Measurements from ENCODE around the gene CD302. TPM values are rescaled to one million over a fixed set of nuclear protein-coding genes. Genes with fewer than 3 reads are reported as not detected.

Gene CD302
- polyA plus RNA-seq, 1 donor from 2014 or later = not detected

GRCh38 chr2:159759577-159759976 is 38.4 kb downstream of the CD302 start:
- Histone ChIP-seq H3K27ac (ENCODE audit: low read length) (no peak overlapping the region), H3K4me3 (ENCODE audit: low read length) (no peak overlapping the region), H3K9me2 (ENCODE audit: insufficient read depth, low read length) (no peaks in the 10 kb centered on the region), H3K9me3 (ENCODE audit: low read length) (no peaks in the 10 kb centered on the region), H3K27me3 (ENCODE audit: insufficient read depth, low read depth, low read length) (no peaks in the 10 kb centered on the region), H3K36me3 (ENCODE audit: insufficient read depth, low read length) (no peaks in the 10 kb centered on the region), H3K9ac (ENCODE audit: low read length) (no peak overlapping the region), H3K79me2 (replicated peaks; ENCODE audit: insufficient read depth, low read length) (peaks cover 8% of the 10 kb centered on the region), H3K4me2 (ENCODE audit: low read length) (no peak overlapping the region), H3F3A (ENCODE audit: insufficient read depth, low read length, poor library complexity, severe bottlenecking) (no peaks in the 10 kb centered on the region), H2AFZ (ENCODE audit: low read depth, low read length) (no peak overlapping the region), H4K20me1 (ENCODE audit: insufficient read depth) (no peaks in the 10 kb centered on the region)
- TF ChIP-seq TAF1 (IDR thresholded peaks at IDR 0.05; ENCODE audit: low read depth) (no peak), POLR2AphosphoS5 (IDR thresholded peaks at IDR 0.05) (no peak), MXI1 (conservative IDR thresholded peaks at IDR 0.05; ENCODE audit: poor library complexity, severe bottlenecking) (no peak), EP300 (conservative IDR thresholded peaks at IDR 0.05; ENCODE audit: poor library complexity, severe bottlenecking) (no peak), REST (IDR thresholded peaks at IDR 0.05; ENCODE audit: borderline replicate concordance) (no peak), EZH2 (IDR thresholded peaks at IDR 0.05; ENCODE audit: borderline replicate concordance, insufficient read depth, low read length, poor library complexity, severe bottlenecking) (no peak), CTCF (IDR thresholded peaks at IDR 0.05; ENCODE audit: poor library complexity, severe bottlenecking) (no peak), RAD21 (conservative IDR thresholded peaks at IDR 0.05) (no peak), SMC3 (conservative IDR thresholded peaks at IDR 0.05; ENCODE audit: poor library complexity) (no peak)

- Histone ChIP-seq H2AFZ (ENCODE audit: low read depth, low read length) (no peak overlapping the region), H3K27ac (ENCODE audit: low read length) (no peak overlapping the region), H3K36me3 (ENCODE audit: insufficient read depth, low read length) (no peaks in the 10 kb centered on the region), H3K9me2 (ENCODE audit: insufficient read depth, low read length) (no peaks in the 10 kb centered on the region), H3K27me3 (ENCODE audit: insufficient read depth, low read depth, low read length) (no peaks in the 10 kb centered on the region), H3K9ac (ENCODE audit: low read length) (no peak overlapping the region), H3F3A (ENCODE audit: insufficient read depth, low read length, poor library complexity, severe bottlenecking) (no peaks in the 10 kb centered on the region), H3K9me3 (ENCODE audit: low read length) (no peaks in the 10 kb centered on the region), H3K4me2 (ENCODE audit: low read length) (no peak overlapping the region), H3K4me3 (ENCODE audit: low read length) (no peak overlapping the region), H3K79me2 (replicated peaks; ENCODE audit: insufficient read depth, low read length) (peaks cover 15% of the 10 kb centered on the region), H4K20me1 (ENCODE audit: insufficient read depth) (no peaks in the 10 kb centered on the region)
- TF ChIP-seq CTCF (IDR thresholded peaks at IDR 0.05; ENCODE audit: poor library complexity, severe bottlenecking) (no peak), EZH2 (IDR thresholded peaks at IDR 0.05; ENCODE audit: borderline replicate concordance, insufficient read depth, low read length, poor library complexity, severe bottlenecking) (no peak), SMC3 (conservative IDR thresholded peaks at IDR 0.05; ENCODE audit: poor library complexity) (no peak), POLR2AphosphoS5 (IDR thresholded peaks at IDR 0.05) (no peak)
These were observed 39.3 kb downstream of the CD302 start for GRCh38 chr2:159758686-159759085.

Measured in neural cell (in vitro differentiated cells).